Tibial artery (tissue), 4 donors: Measurements from ENCODE around the gene NIBAN1.

ENCODE experiments used
- DNase-seq, 2 donors: peaks; one replicate each; pipeline ENCODE4 v3.0.0-alpha.2; 2019
- H3K27ac ChIP-seq, 2 donors: fragments of 200-600 bp; sonication (generic) in 1 of 2; 1 replicate in 1 of 2; 2 replicates in 1 of 2; pipeline ENCODE4 v1.5.1; 2018 to 2019; ENCODE audit warnings: mild to moderate bottlenecking in 1 of 2
- H3K27me3 ChIP-seq, 2 donors: fragments of 200-600 bp; sonication (generic) in 1 of 2; one replicate each; pipeline versions ENCODE4 v1.5.1 to v1.6.0; 2016 to 2019
- H3K36me3 ChIP-seq, 3 donors: fragments of 200-600 bp; sonication (generic) in 2 of 3; one replicate each; pipeline ENCODE4 v1.5.1; 2016 to 2019; ENCODE audit warnings: mild to moderate bottlenecking in 2 of 3
- H3K4me1 ChIP-seq, 4 donors: fragments of 200-600 bp; sonication (generic) in 2 of 4; 1 replicate in 3 of 4; 2 replicates in 1 of 4; pipeline ENCODE4 v1.5.1; 2016 to 2019
- H3K4me3 ChIP-seq, 2 donors: fragments of 200-600 bp; sonication (generic) in 1 of 2; 1 replicate in 1 of 2; 2 replicates in 1 of 2; pipeline ENCODE4 v1.5.1; 2018 to 2019; ENCODE audit warnings: mild to moderate bottlenecking in 2 of 2
- H3K9me3 ChIP-seq, 3 donors: fragments of 200-600 bp; sonication (generic) in 1 of 3; one replicate each; pipeline ENCODE4 v1.5.1; 2016 to 2019
- intact Hi-C: fragments of 100-400 bp; cut with DNase I; formaldehyde crosslinking; loops from one replicate; pipeline ENCODE4 v1.15.0; 2023; ENCODE audit warnings: low total_unique reads
- TF ChIP-seq, protein P1 (sequence below), 2 experiments: fragments of 200-600 bp in 1 of 2; fragments of 450-650 bp in 1 of 2; IDR thresholded peaks; one replicate each; pipeline ENCODE4 v1.5.1; 2017 to 2019; ENCODE audit warnings: antibody characterized with exemption in 2 of 2, mild to moderate bottlenecking in 1 of 2, moderate library complexity in 1 of 2

Gene NIBAN1

DNA sequence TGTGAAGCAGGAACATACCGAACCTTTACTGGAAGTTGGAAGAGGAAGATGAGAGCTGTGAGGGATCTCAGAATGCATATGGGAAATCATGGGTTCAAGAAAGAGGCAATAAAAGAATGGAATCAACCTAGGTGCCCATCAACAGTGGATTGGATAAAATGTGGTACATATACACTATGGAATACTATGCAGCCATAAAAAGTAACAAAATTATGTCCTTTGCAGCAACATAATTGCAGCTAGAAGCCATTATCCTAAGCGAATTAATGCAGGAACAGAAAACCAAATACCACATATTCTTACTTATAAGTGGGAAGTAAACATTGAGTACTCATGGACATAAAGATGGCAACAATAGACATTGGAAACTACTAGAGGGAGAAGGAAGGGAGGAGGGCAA is 40.4 kb downstream of the NIBAN1 start:
- no peaks in the 10 kb centered on the region for H3K36me3 ChIP-seq
- TF ChIP-seq, protein P1, sequence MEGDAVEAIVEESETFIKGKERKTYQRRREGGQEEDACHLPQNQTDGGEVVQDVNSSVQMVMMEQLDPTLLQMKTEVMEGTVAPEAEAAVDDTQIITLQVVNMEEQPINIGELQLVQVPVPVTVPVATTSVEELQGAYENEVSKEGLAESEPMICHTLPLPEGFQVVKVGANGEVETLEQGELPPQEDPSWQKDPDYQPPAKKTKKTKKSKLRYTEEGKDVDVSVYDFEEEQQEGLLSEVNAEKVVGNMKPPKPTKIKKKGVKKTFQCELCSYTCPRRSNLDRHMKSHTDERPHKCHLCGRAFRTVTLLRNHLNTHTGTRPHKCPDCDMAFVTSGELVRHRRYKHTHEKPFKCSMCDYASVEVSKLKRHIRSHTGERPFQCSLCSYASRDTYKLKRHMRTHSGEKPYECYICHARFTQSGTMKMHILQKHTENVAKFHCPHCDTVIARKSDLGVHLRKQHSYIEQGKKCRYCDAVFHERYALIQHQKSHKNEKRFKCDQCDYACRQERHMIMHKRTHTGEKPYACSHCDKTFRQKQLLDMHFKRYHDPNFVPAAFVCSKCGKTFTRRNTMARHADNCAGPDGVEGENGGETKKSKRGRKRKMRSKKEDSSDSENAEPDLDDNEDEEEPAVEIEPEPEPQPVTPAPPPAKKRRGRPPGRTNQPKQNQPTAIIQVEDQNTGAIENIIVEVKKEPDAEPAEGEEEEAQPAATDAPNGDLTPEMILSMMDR (IDR thresholded peaks at IDR 0.05), result no peak
- H3K4me1 ChIP-seq, result peaks cover 0 to 78% (median 16%) of the 10 kb centered on the region in 4 donors
- H3K4me3 ChIP-seq, result no peak overlapping the region
- DNase-seq, result no peak
- no peaks in the 10 kb centered on the region for H3K27me3 ChIP-seq
- no peaks in the 10 kb centered on the region for H3K9me3 ChIP-seq
- intact Hi-C loops, result no loop called here
- no peak overlapping the region for H3K27ac ChIP-seq

DNA sequence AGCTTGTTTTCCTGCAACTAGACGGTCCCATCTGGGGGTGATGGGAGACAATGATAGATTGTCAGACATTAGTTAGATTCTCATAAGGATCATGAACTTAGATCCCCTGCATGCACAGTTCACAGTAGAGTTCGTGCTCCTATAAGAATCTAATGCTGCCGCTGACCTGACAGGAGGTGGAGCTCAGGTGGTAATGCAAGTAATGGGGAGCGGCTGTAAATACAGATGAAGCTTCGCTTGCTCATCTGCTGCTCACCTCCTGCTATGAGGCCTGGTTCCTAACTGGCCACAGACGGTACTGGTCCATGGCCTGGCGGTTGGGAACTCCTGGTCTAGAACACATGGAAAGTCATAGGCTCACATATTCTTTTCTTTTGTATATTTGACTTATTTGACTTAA is 42.0 kb downstream of the NIBAN1 start:
- H3K27ac ChIP-seq, result no peak overlapping the region
- H3K36me3 ChIP-seq, result no peaks in the 10 kb centered on the region
- intact Hi-C loops, result no loop called here
- H3K27me3 ChIP-seq, result no peaks in the 10 kb centered on the region
- H3K4me3 ChIP-seq, result no peak overlapping the region
- H3K4me1 ChIP-seq, result peaks cover 0 to 78% (median 25%) of the 10 kb centered on the region in 4 donors
- no peak for DNase-seq
- TF ChIP-seq, protein P1 (IDR thresholded peaks at IDR 0.05), result no peak
- H3K9me3 ChIP-seq, result no peaks in the 10 kb centered on the region

DNA sequence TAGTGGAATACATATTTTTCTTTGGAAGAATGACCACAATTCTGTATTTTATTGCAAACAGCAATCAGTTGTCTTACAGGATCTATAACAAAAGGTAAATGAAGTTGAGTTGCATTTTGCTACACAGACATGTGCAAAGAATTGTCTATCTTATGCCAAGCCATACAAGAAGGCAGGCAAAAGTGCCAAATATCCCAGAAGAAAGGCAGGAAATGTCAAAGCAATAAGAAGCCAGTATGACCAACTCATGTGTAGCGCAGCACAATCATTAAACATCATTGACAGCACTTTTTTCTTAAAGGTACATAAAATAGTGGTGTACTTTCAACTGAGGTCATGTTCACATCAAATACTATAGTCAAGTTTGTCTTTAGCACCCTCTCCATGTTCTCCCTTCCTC is 42.7 kb downstream of the NIBAN1 start:
- H3K4me3 ChIP-seq, result no peak overlapping the region
- TF ChIP-seq, protein P1 (IDR thresholded peaks at IDR 0.05), result no peak
- peaks cover 0 to 72% (median 25%) of the 10 kb centered on the region in 4 donors for H3K4me1 ChIP-seq
- intact Hi-C loops, result no loop called here
- no peaks in the 10 kb centered on the region for H3K9me3 ChIP-seq
- DNase-seq, result no peak
- no peaks in the 10 kb centered on the region for H3K36me3 ChIP-seq
- H3K27me3 ChIP-seq, result no peaks in the 10 kb centered on the region
- H3K27ac ChIP-seq, result no peak overlapping the region

DNA sequence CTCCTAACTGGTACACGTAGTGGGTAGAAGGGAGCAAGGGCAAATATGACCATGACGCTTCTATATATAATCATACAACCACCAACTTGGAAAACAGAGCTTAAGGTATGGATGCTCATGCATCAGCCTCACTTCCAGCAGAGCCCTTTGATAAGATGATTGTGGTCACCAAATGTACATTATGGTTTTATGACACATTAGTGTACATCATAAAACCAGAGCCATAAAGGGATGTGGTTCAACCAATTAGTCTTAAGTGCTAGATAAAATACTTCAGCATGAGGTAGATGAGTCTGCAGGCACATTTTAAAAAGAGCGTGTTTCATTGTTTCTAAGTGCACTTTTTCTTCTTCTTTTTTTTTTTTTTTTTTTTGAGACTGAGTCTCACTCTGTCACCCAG is 43.7 kb downstream of the NIBAN1 start:
- H3K4me3 ChIP-seq, result no peak overlapping the region
- no peak for DNase-seq
- H3K4me1 ChIP-seq, result peaks cover 0 to 63% (median 22%) of the 10 kb centered on the region in 4 donors
- TF ChIP-seq, protein P1 (IDR thresholded peaks at IDR 0.05), result no peak
- intact Hi-C loops, result no loop called here
- no peaks in the 10 kb centered on the region for H3K36me3 ChIP-seq
- no peak overlapping the region for H3K27ac ChIP-seq
- no peaks in the 10 kb centered on the region for H3K27me3 ChIP-seq
- H3K9me3 ChIP-seq, result no peaks in the 10 kb centered on the region

DNA sequence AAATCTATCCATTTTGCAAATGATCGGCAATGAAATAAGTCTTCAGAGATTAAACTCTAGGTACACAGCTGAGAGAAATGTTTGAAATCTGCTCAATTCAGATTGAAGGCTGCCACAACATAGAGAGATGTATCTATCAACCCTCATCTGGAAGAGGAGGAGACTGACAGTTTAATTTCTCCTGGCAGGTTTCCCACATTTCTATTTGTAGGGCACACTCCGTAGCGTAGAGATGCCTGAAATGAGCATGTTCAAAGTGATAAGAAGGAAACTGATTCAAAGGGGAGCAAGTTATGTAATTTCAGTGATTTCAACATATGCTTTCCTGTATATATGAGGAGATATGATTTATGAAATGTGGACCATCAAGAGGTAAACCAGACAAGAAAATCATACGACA is 44.1 kb downstream of the NIBAN1 start:
- DNase-seq, result no peak
- peaks cover 0 to 59% (median 22%) of the 10 kb centered on the region in 4 donors for H3K4me1 ChIP-seq
- intact Hi-C loops, result no loop called here

More for the DNA sequence above, 44.1 kb downstream of the NIBAN1 start:
- H3K4me3 ChIP-seq, result no peak overlapping the region
- H3K27me3 ChIP-seq, result no peaks in the 10 kb centered on the region
- no peaks in the 10 kb centered on the region for H3K36me3 ChIP-seq
- TF ChIP-seq, protein P1 (IDR thresholded peaks at IDR 0.05), result no peak
- no peak overlapping the region for H3K27ac ChIP-seq
- no peaks in the 10 kb centered on the region for H3K9me3 ChIP-seq
